ENCODE data around the gene PLAC9. TPM values are rescaled to one million over a fixed set of nuclear protein-coding genes. Genes with fewer than 3 reads are reported as not detected.

Gene PLAC9
- total RNA-seq, 1 donor from 2014 or later, result not detected

DNA sequence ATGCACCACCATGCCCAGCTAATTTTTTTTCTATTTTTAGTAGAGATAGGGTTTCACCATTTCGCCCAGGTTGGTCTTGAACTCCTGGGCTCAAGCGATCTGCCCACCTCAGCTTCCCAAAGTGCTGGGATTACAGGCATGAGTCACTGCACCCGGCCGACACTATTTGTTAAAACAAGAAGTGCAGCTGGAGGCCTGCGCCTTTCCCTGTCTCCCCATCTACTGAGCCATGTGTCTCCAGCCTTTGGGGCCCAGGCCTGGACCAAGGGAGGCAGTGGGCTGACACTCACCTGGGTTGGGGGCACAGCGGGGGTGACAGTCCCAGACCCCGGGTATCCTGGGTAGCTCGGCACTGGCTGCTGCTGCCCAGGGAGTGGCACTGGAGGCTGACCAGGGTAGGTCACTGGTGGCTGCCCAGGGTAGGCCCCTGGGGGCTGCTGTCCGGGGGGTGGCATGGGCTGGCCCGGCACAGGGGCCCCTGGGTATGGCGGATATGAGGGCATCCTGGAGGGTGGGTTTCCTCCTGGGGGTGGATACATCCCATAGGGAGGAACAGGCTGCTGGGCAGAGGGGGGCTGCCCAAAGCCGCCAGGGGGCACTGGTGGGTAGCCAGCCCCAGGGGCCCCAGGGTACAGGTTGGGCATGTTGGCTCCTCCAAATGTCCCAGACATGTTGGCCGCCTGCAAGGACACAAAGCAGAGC lies 36.3 kb downstream of the PLAC9 start:
- FAIRE-seq (no peak), DNase-seq (ENCODE audit: low read depth) (no peak)
- H3K36me3 ChIP-seq (ENCODE audit: control insufficient read depth, insufficient read depth, low read length), result peaks cover 24% of the 10 kb centered on the region
- no peak overlapping the region for H3K4me3 ChIP-seq (ENCODE audit: low read depth, low read length)
- peak; percentile 30 for TF ChIP-seq CTCF (IDR thresholded peaks at IDR 0.05; ENCODE audit: insufficient read depth, low read length, severe bottlenecking)
- no peaks in the 10 kb centered on the region for H3K27me3 ChIP-seq (ENCODE audit: control insufficient read depth, insufficient read depth, low read length)

GRCh38 chr10:80170026-80170425 lies 37.5 kb downstream of the PLAC9 start:
- FAIRE-seq (no peak), DNase-seq (ENCODE audit: low read depth) (no peak)
- no peak overlapping the region for H3K4me3 ChIP-seq (ENCODE audit: low read depth, low read length)
- H3K36me3 ChIP-seq (ENCODE audit: control insufficient read depth, insufficient read depth, low read length), result peaks cover 13% of the 10 kb centered on the region
- no peak for TF ChIP-seq CTCF (IDR thresholded peaks at IDR 0.05; ENCODE audit: insufficient read depth, low read length, severe bottlenecking)
- H3K27me3 ChIP-seq (ENCODE audit: control insufficient read depth, insufficient read depth, low read length), result no peaks in the 10 kb centered on the region

DNA sequence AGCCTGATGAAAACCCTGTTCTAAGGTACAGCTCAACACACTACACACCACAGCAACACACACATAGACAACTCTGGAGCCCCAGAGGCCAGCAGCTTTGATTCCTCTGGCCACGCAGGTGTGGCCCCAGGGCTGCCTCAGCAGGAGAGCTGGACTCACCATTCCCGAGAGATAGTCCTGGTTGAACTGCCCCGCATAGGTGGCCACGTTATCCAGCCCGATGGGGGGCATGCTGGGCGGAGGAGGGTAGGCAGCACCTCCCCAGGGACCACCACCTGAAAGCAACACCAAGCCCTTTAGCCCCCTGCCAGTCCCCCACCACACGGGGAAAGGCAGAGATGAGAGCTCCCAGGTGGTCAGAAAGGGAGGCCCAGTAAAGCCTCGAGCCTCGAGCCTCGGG lies 38.1 kb downstream of the PLAC9 start:
- no peaks in the 10 kb centered on the region for H3K27me3 ChIP-seq (ENCODE audit: control insufficient read depth, insufficient read depth, low read length)
- H3K36me3 ChIP-seq (ENCODE audit: control insufficient read depth, insufficient read depth, low read length), result peaks cover 13% of the 10 kb centered on the region
- no peak for TF ChIP-seq CTCF (IDR thresholded peaks at IDR 0.05; ENCODE audit: insufficient read depth, low read length, severe bottlenecking)
- DNase-seq (ENCODE audit: low read depth) (no peak), FAIRE-seq (no peak)
- H3K4me3 ChIP-seq (ENCODE audit: low read depth, low read length), result no peak overlapping the region

- FAIRE-seq, result peak; percentile 13
Observed at GRCh38 chr10:80171248-80171660, 38.7 kb downstream of the PLAC9 start.

GRCh38 chr10:80172896-80173295 lies 40.4 kb downstream of the PLAC9 start:
- TF ChIP-seq CTCF (IDR thresholded peaks at IDR 0.05; ENCODE audit: insufficient read depth, low read length, severe bottlenecking), result no peak
- DNase-seq (ENCODE audit: low read depth) (no peak), FAIRE-seq (no peak)
- no peaks in the 10 kb centered on the region for H3K27me3 ChIP-seq (ENCODE audit: control insufficient read depth, insufficient read depth, low read length)
- peaks cover 9% of the 10 kb centered on the region for H3K36me3 ChIP-seq (ENCODE audit: control insufficient read depth, insufficient read depth, low read length)
- no peak overlapping the region for H3K4me3 ChIP-seq (ENCODE audit: low read depth, low read length)

More at GRCh38 chr10:80171248-80171660, 38.7 kb downstream of the PLAC9 start:
- DNase-seq (ENCODE audit: low read depth), result peak; percentile 74
- Histone ChIP-seq H3K36me3 (ENCODE audit: control insufficient read depth, insufficient read depth, low read length) (peaks cover 13% of the 10 kb centered on the region), H3K27me3 (ENCODE audit: control insufficient read depth, insufficient read depth, low read length) (no peaks in the 10 kb centered on the region), H3K4me3 (ENCODE audit: low read depth, low read length) (no peak overlapping the region)
- TF ChIP-seq CTCF (IDR thresholded peaks at IDR 0.05; ENCODE audit: insufficient read depth, low read length, severe bottlenecking), result no peak

DNA sequence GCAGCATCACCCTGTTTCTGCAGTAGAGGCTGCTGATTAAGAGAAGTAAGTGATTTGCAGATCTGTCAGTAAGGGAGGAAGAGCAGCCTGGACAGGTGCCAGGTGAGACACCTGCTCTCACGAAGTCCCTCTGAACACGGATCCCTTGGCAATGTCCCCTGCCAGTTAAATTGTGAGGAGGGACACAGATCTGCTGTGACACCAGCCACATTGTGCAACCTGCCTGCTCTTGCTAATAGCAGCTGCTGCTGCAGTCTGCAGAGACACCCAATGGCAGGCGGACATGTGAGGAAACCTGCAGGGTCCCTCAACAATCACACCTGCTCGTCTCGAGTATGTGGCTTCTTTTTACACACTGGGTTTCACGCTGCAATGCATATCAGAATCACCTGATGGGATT lies 40.9 kb downstream of the PLAC9 start:
- no peak for TF ChIP-seq CTCF (IDR thresholded peaks at IDR 0.05; ENCODE audit: insufficient read depth, low read length, severe bottlenecking)
- DNase-seq (ENCODE audit: low read depth), result no peak
- FAIRE-seq, result no peak
- H3K4me3 ChIP-seq (ENCODE audit: low read depth, low read length), result no peak overlapping the region
- H3K36me3 ChIP-seq (ENCODE audit: control insufficient read depth, insufficient read depth, low read length), result peaks cover 9% of the 10 kb centered on the region
- no peaks in the 10 kb centered on the region for H3K27me3 ChIP-seq (ENCODE audit: control insufficient read depth, insufficient read depth, low read length)

All from bronchial epithelial cell (primary cell).